Mesenchymal stem cell (in vitro differentiated cells and primary cell): Measurements from ENCODE around the gene PWWP3B.

ENCODE experiments used
- DNase-seq: peaks from one replicate; pipeline ENCODE4 v3.0.0-alpha.2; 2013
- H2AFZ ChIP-seq: one replicate; pipeline ENCODE4 v1.6.1; 2013; ENCODE audit warnings: low read depth, mild to moderate bottlenecking, control low read depth, inconsistent platforms, low read length, moderate library complexity
- H2AK5ac ChIP-seq: 2 replicates; pipeline ENCODE4 v1.6.1; 2013; ENCODE audit warnings: low read length, moderate library complexity, mild to moderate bottlenecking, inconsistent platforms; ENCODE audit not compliant: severe bottlenecking
- H2BK120ac ChIP-seq: one replicate; pipeline ENCODE4 v1.6.1; 2013; ENCODE audit warnings: low read depth, mild to moderate bottlenecking, inconsistent platforms, low read length, moderate library complexity
- H2BK12ac ChIP-seq, 2 experiments: one replicate each; pipeline ENCODE4 v1.6.1; 2013; ENCODE audit warnings: inconsistent platforms in 2 of 2, low read length in 2 of 2, mild to moderate bottlenecking in 2 of 2, moderate library complexity in 2 of 2, control low read depth in 1 of 2
- H2BK15ac ChIP-seq: one replicate; pipeline ENCODE4 v1.6.1; 2013; ENCODE audit warnings: mild to moderate bottlenecking, low read depth, inconsistent platforms; ENCODE audit not compliant: poor library complexity, severe bottlenecking
- H2BK5ac ChIP-seq: 2 replicates; pipeline ENCODE4 v1.6.1; 2013; ENCODE audit warnings: low read depth, mild to moderate bottlenecking, low read length, control low read depth, inconsistent platforms; ENCODE audit not compliant: poor library complexity, severe bottlenecking
- H3K14ac ChIP-seq, 2 experiments: one replicate each; pipeline ENCODE4 v1.6.1; 2013; ENCODE audit warnings: inconsistent platforms in 2 of 2, low read length in 2 of 2, control low read depth in 1 of 2, mild to moderate bottlenecking in 1 of 2, moderate library complexity in 1 of 2
- H3K18ac ChIP-seq, 2 experiments: one replicate each; pipeline ENCODE4 v1.6.1; 2013; ENCODE audit warnings: inconsistent platforms in 2 of 2, low read length in 2 of 2, control low read depth in 1 of 2, low read depth in 1 of 2, mild to moderate bottlenecking in 1 of 2
- H3K23ac ChIP-seq, 2 experiments: one replicate each; pipeline ENCODE4 v1.6.1; 2013; ENCODE audit warnings: inconsistent platforms in 2 of 2, low read length in 2 of 2, mild to moderate bottlenecking in 2 of 2, moderate library complexity in 2 of 2, control low read depth in 1 of 2
- H3K27ac ChIP-seq: 2 replicates; pipeline ENCODE4 v1.5.1; 2013; ENCODE audit warnings: mild to moderate bottlenecking, moderate library complexity, low read length, control low read depth, inconsistent platforms; ENCODE audit not compliant: poor library complexity, severe bottlenecking
- H3K27me3 ChIP-seq, 2 experiments: 2 replicates each; pipeline versions ENCODE4 v1.6.1 to v1.7.0; 2013; ENCODE audit warnings: low read length in 2 of 2, mild to moderate bottlenecking in 2 of 2, moderate library complexity in 2 of 2, control low read depth in 1 of 2, inconsistent platforms in 1 of 2; ENCODE audit not compliant: control insufficient read depth in 1 of 2, insufficient read depth in 1 of 2
- H3K36me3 ChIP-seq, 2 experiments: 2 replicates each; pipeline versions ENCODE4 v1.6.1 to v1.7.0; 2013; ENCODE audit warnings: low read length in 2 of 2, control low read depth in 1 of 2, inconsistent platforms in 1 of 2, low read depth in 1 of 2, mild to moderate bottlenecking in 1 of 2; ENCODE audit not compliant: insufficient read depth in 2 of 2, control insufficient read depth in 1 of 2
- H3K4ac ChIP-seq, 2 experiments: one replicate each; pipeline ENCODE4 v1.6.1; 2013; ENCODE audit warnings: inconsistent platforms in 2 of 2, low read length in 2 of 2, mild to moderate bottlenecking in 2 of 2, moderate library complexity in 2 of 2, control low read depth in 1 of 2, low read depth in 1 of 2
- H3K4me1 ChIP-seq: 2 replicates; pipeline ENCODE4 v1.6.1; 2013; ENCODE audit warnings: low read depth, low read length, control low read depth; ENCODE audit not compliant: control insufficient read depth, insufficient read depth
- H3K4me2 ChIP-seq: 2 replicates; pipeline ENCODE4 v1.6.1; 2013; ENCODE audit warnings: low read length, mild to moderate bottlenecking, inconsistent platforms; ENCODE audit not compliant: poor library complexity, severe bottlenecking
- H3K4me3 ChIP-seq, 2 experiments: 2 replicates each; pipeline versions ENCODE4 v1.5.1 to v1.7.0; 2013; ENCODE audit warnings: low read length in 2 of 2, mild to moderate bottlenecking in 2 of 2, control low read depth in 1 of 2, low read depth in 1 of 2; ENCODE audit not compliant: insufficient read depth in 1 of 2
- H3K79me1 ChIP-seq: replicated peaks from 2 replicates; pipeline ENCODE4 v1.6.1; 2013; ENCODE audit warnings: mild to moderate bottlenecking, control low read depth, low read length, inconsistent platforms; ENCODE audit not compliant: poor library complexity, severe bottlenecking
- H3K9ac ChIP-seq: 2 replicates; pipeline ENCODE4 v1.7.0; 2013; ENCODE audit warnings: mild to moderate bottlenecking, low read length, moderate library complexity
- H3K9me3 ChIP-seq: 2 replicates; pipeline ENCODE4 v1.7.0; 2013; ENCODE audit warnings: mild to moderate bottlenecking, low read length; ENCODE audit not compliant: control insufficient read depth
- H4K8ac ChIP-seq: one replicate; pipeline ENCODE4 v1.6.1; 2013; ENCODE audit warnings: inconsistent platforms, mild to moderate bottlenecking, low read length, moderate library complexity
- H4K91ac ChIP-seq: one replicate; pipeline ENCODE4 v1.6.1; 2013; ENCODE audit warnings: mild to moderate bottlenecking, low read length, inconsistent platforms
- WGBS: methylation state at CpG from one replicate; pipeline ENCODE4 v1.1.7; 2013; ENCODE audit warnings: mixed read lengths; 5-methylcytosine and 5-hydroxymethylcytosine counted together

Gene PWWP3B

GRCh38 chrX:106159861-106160282 is 8.2 kb upstream of the PWWP3B start:
- Histone ChIP-seq H3K4me3 (no peak overlapping the region), H2BK5ac (no peak overlapping the region), H3K79me1 (no peaks in the 10 kb centered on the region), H3K9me3 (no peaks in the 10 kb centered on the region), H3K27me3 (peaks cover 0 to 3% of the 10 kb centered on the region in 2 experiments), H4K91ac (no peak overlapping the region), H2BK12ac (no peak overlapping the region), H3K23ac (no peak overlapping the region), H3K18ac (no peak overlapping the region), H3K36me3 (no peaks in the 10 kb centered on the region), H3K4me1 (no peaks in the 10 kb centered on the region), H3K4ac (no peak overlapping the region), H3K27ac (no peak overlapping the region), H3K14ac (no peak overlapping the region), H3K4me2 (no peak overlapping the region), H2AK5ac (no peak overlapping the region), H4K8ac (no peak overlapping the region), H2BK15ac (no peak overlapping the region), H3K9ac (no peak overlapping the region), H2BK120ac (no peak overlapping the region), H2AFZ (no peak overlapping the region)
- DNase-seq = no peak

DNA sequence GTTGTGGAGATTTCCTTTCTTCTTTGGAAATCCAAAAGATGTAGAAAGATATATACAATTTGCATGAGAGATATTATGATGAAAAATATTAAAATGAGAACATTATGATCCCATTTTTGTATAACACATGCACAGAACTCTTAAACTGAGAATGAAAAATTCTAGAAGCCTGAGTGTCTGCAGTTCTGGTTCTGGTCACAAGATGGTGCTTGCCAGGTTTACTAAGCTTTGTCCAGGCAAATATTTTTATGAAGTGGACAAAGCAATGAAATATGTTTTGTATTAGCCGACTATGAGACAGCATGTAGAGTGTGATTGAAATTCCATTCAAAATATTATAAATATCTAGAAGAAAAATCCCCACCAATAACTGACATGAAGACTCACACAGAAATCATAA is 2.2 kb downstream of the PWWP3B start:
- no peak overlapping the region for H3K27ac ChIP-seq
- no CpG with 5 or more reads among the region's 1 CpG for WGBS
- H2AK5ac ChIP-seq = no peak overlapping the region
- no peak overlapping the region for H2BK120ac ChIP-seq
- H2BK15ac ChIP-seq = no peak overlapping the region
- H2AFZ ChIP-seq = no peak overlapping the region
- H2BK5ac ChIP-seq = no peak overlapping the region
- H3K4ac ChIP-seq = no peak overlapping the region
- no peak overlapping the region for H4K91ac ChIP-seq
- H3K36me3 ChIP-seq = no peaks in the 10 kb centered on the region
- H3K14ac ChIP-seq = no peak overlapping the region
- H3K4me3 ChIP-seq = no peak overlapping the region
- no peaks in the 10 kb centered on the region for H3K9me3 ChIP-seq
- H3K4me2 ChIP-seq = no peak overlapping the region
- no peaks in the 10 kb centered on the region for H3K4me1 ChIP-seq
- H3K27me3 ChIP-seq = peaks cover 0 to 17% of the 10 kb centered on the region in 2 experiments
- no peak overlapping the region for H4K8ac ChIP-seq
- no peak overlapping the region for H3K9ac ChIP-seq
- no peak overlapping the region for H3K23ac ChIP-seq
- H3K18ac ChIP-seq = no peak overlapping the region
- no peaks in the 10 kb centered on the region for H3K79me1 ChIP-seq
- no peak overlapping the region for H2BK12ac ChIP-seq
- DNase-seq = peak; percentile 15

DNA sequence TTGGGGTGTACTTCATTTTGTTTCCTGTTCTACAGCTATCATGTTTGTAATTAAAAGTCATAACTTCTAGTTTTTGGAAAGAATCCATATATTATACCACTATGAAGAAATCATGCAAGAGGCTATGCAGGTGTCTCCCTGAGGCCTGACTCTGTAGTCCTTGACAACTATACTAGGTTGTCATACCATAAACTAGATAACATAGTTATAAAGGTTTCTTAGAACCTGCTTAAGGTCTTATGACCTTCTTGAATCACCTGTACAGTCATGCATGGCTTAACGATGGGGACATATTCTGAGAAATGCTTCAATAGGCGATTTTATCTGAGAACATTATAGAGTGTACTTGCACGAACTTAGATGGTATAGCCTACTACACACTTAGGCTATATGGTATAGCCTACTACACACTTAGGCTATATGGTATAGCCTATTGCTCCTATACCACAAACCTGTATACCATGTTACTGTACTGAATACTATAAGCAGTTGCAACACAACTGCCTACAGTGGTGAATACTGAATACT is 3.3 kb downstream of the PWWP3B start:
- H3K36me3 ChIP-seq = no peaks in the 10 kb centered on the region
- no peak overlapping the region for H4K91ac ChIP-seq
- no peak overlapping the region for H3K18ac ChIP-seq
- no peak overlapping the region for H3K4ac ChIP-seq
- no peak overlapping the region for H3K9ac ChIP-seq
- no peak overlapping the region for H3K23ac ChIP-seq
- no peak overlapping the region for H2AK5ac ChIP-seq
- no peak overlapping the region for H3K4me3 ChIP-seq
- no peaks in the 10 kb centered on the region for H3K4me1 ChIP-seq
- no peaks in the 10 kb centered on the region for H3K9me3 ChIP-seq
- no peak overlapping the region for H3K14ac ChIP-seq
- H3K79me1 ChIP-seq = no peaks in the 10 kb centered on the region
- H2BK5ac ChIP-seq = no peak overlapping the region
- 100% methylated on average over 1 of the region's 3 CpGs for WGBS
- H3K27me3 ChIP-seq = peaks cover 0 to 17% of the 10 kb centered on the region in 2 experiments
- H2BK15ac ChIP-seq = no peak overlapping the region
- H2BK120ac ChIP-seq = no peak overlapping the region
- H3K4me2 ChIP-seq = no peak overlapping the region
- no peak overlapping the region for H2AFZ ChIP-seq
- H4K8ac ChIP-seq = no peak overlapping the region
- H3K27ac ChIP-seq = no peak overlapping the region
- no peak overlapping the region for H2BK12ac ChIP-seq
- DNase-seq = no peak

DNA sequence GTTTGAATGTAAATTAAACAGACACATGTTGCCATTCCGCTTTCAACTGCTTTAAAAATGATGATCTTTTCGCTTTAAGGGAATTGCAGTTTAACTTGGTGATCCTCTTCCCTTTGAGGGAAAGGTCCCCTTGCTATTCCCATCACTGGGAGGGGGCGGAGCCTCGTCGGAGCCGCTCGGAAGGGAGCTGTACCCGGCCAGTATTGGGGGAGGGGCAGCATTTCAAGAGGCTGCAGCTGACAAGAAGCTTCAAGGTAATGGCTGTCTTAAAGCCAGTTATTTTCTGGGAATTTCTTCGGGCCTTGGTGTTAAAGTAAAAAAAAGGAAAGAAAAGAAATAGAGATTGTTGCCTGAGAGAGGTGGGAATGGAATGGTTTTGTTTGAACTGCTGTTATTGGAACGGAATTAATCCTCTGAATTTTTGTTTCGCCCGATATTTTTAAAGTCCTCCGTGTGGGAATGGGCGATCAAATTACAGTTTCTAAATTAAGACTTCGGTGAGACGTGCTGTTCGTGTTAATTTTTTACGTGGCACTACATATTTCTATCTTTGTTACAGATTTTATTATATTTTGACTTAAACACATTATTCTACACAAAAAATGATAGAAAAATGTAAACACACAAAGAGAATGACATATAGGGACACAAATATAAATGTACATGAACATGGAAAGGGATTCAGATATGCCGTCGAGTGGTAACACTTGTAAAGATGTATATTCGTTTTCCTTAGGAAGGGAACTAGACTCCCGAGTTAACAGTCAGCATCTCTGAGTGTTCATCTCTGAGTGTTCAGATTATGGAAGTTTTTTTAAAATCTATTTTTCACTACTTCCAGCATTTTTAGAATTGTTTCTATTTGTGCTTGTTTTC is 9.2 kb downstream of the PWWP3B start:
- no peak overlapping the region for H3K27ac ChIP-seq
- H2BK12ac ChIP-seq = no peak overlapping the region
- no peak overlapping the region for H2BK120ac ChIP-seq
- H3K23ac ChIP-seq = no peak overlapping the region
- H3K9ac ChIP-seq = peak overlapping the region; percentile 29
- H3K79me1 ChIP-seq = no peaks in the 10 kb centered on the region
- no peaks in the 10 kb centered on the region for H3K9me3 ChIP-seq
- H3K14ac ChIP-seq = no peak overlapping the region
- no peak overlapping the region for H4K91ac ChIP-seq
- H3K4ac ChIP-seq = no peak overlapping the region
- peaks cover 0 to 9% of the 10 kb centered on the region in 2 experiments for H3K27me3 ChIP-seq
- no peak overlapping the region for H3K4me3 ChIP-seq
- peak overlapping the region; percentile 47 for H3K4me2 ChIP-seq
- no peak overlapping the region for H3K18ac ChIP-seq
- H2BK5ac ChIP-seq = no peak overlapping the region
- no peak overlapping the region for H2AK5ac ChIP-seq
- H3K36me3 ChIP-seq = no peaks in the 10 kb centered on the region
- no peaks in the 10 kb centered on the region for H3K4me1 ChIP-seq
- H4K8ac ChIP-seq = no peak overlapping the region
- WGBS = 11% methylated on average over 11 of the region's 22 CpGs
- DNase-seq = peak; percentile 46
- no peak overlapping the region for H2BK15ac ChIP-seq
- H2AFZ ChIP-seq = no peak overlapping the region
